GM19240 (cell line): ENCODE data around the gene TNFRSF6B.

Experiments used
- DNase-seq: peaks from one replicate; pipeline ENCODE4 v3.0.0; 2011; ENCODE audit warnings: low spot score; ENCODE audit not compliant: insufficient read length

TNFRSF6B gene

GRCh38 chr20:63735859-63736718 is 39.6 kb downstream of the TNFRSF6B start, which contains the start of gene LIME1:
LIME1 (plus strand) TSS chr20:63736664; CDS start chr20:63737550, 886 bp downstream.
- DNase-seq, result no peak

DNA sequence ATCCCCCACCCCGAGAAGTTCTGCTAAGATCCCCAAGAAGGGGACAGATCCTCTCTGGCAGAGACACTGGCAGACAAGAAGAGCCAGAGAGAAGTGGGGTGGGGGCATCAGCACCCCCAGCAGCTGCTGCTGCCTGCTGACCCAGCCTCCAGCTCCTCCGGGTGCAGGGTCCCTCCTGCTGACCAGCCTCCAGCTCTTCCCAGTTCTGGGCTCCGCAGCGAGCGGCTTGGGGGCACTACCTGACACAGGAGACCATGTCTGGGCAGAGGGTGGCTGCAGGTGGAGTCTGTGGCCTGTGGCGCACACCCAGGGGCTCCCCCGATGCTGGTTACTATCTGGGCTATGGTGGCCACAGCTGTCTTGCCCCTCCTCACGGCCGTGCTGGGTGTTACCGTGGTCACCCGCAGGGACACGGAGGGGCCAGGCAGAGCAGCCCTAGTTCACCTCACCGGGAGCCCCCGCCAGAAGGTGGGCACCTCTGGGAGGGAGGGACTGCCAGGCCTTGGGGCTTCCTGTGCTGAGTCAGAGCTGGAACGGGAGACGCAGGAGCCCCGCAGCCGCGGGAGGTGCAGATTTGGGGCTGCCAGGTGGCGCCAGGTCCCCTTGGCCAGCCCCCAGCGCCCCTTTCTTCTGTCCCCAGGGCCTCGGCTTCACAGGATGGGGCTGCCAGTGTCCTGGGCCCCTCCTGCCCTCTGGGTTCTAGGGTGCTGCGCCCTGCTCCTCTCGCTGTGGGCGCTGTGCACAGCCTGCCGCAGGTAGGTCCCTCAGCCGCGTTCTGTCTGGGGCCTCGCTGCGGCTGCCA is 40.6 kb downstream of the TNFRSF6B start:
- DNase-seq, result no peak

- DNase-seq, result no peak
Observed at GRCh38 chr20:63737695-63737944, 41.2 kb downstream of the TNFRSF6B start.

DNA sequence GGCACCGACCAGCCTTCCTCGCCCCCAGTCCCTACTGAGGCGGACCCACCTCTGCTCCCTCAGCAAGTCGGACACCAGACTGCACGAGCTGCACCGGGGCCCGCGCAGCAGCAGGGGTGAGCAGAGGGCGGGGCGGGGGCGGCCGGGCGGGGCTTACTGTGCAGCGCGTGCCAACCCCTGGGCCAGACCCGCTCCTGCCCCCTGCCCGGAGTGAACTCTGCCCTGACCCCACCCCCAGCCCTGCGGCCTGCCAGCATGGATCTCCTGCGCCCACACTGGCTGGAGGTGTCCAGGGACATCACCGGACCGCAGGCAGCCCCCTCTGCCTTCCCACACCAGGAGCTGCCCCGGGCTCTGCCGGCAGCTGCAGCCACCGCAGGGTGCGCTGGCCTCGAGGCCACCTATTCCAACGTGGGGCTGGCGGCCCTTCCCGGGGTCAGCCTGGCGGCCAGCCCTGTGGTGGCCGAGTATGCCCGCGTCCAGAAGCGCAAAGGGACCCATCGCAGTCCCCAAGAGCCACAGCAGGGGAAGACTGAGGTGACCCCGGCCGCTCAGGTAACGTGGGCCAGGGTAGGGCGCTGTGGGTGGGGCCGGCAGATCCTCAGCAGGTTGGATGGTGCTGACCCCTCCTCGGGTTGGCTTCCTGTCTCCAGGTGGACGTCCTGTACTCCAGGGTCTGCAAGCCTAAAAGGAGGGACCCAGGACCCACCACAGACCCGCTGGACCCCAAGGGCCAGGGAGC is 41.7 kb downstream of the TNFRSF6B start:
- DNase-seq, result no peak

- DNase-seq, result no peak
Observed at GRCh38 chr20:63738687-63739129, 42.3 kb downstream of the TNFRSF6B start.

DNA sequence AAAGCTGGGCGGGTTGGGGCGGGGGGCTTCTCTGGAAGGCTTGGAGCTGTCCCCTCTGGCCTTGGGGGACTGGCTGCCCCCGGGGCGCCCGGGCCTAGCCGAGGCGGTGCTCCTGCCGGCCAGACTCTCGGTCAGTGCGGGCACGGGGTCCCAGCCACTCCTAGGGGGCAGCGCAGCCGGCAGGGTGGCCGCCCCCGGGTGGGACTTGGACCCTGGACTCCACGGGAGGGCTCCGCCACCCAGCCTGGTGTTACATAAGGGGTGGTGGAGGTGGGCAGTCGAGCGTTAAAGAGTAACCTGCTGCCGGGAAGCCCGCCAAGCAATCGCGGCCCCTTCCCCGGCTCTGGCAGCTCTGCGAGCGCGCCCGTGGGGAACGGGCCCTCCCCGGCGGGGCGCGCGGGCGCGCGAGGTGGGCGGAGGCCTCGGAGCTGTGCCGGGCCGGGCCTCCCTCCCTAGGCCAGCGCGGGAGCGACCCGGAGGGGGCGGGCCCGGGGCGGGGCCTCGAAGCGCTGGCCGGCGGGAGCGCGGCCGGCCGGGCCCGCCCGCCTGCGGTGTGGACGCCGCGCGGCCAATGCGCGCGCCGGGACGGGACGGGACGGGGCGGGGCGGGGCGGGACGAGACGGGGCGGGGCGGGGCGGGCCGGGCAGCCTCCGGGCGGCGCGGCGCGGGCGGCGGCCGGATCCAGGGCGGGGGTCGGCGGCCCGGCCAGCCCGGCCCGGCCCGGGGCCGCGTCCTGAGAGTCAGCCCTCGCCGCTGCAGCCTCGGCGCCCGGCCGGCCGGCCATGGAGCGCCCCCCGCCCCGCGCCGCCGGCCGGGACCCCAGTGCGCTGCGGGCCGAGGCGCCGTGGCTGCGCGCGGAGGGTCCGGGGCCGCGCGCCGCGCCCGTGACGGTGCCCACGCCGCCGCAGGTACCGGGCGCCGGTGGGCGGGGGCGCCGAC is 42.9 kb downstream of the TNFRSF6B start, which contains the start of gene SLC2A4RG:
TSS of gene SLC2A4RG (plus strand) at position 647 of the 940 bp plus-strand sequence. CDS start at position 784, 137 bp downstream.
- DNase-seq, result peak; percentile 97

- no peak for DNase-seq
Observed at GRCh38 chr20:63740070-63740626, 43.7 kb downstream of the TNFRSF6B start.

- peak; percentile 77 for DNase-seq
Observed at GRCh38 chr20:63740627-63741353, 44.3 kb downstream of the TNFRSF6B start.

DNA sequence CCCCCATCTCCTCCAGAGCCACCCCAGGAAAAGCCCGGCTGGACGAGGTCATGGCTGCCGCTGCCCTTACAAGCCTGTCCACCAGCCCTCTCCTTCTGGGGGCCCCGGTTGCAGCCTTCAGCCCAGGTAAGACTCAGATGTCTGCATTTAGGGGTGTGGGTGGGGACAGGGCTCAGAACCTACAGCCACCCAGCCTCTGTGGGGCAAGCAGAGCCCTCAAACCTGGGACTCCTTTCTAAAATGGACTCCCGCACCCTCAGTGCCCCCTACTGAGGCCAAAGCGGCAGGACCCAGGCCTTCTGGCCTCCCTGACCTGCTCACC is 44.9 kb downstream of the TNFRSF6B start:
- DNase-seq, result no peak

- DNase-seq, result no peak
Observed at GRCh38 chr20:63741676-63742380, 45.4 kb downstream of the TNFRSF6B start.

GRCh38 chr20:63742381-63743024 is 46.1 kb downstream of the TNFRSF6B start:
- DNase-seq, result no peak

DNA sequence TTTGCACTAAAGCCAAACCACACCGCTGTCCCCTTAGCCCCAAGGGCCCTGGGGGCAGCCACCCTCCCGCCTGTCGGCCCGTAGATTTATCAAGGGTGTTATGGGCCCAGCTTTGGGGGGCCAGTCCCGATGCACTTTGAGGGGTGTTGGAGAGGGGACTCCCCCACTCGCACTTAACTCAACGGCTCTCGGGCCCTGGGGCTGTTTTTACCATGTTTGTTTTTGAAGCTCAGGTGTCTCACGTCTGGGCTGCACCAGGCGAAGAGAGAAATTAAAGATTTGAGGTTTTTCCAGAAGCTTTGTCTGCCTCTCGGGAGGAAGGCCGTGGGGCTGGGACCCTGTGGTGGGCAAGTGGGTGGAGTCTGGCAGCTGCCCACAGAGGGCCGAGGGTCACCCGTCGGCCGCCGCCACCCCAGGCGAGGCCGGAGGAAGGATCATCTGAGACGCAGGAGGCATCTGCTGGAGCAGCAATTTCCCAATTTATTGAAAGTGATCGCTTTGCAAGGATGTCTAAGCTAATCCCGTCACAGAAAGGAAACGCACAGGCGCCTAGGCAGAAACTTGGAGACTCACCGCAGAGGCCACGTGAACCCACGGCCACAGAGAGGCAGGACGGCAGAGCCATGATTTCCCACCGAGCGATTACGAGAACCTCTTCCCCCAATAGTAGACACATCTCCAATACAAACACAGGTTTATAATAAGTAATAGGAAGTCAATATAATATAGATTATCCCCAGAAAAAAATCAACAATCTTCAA is 46.9 kb downstream of the TNFRSF6B start:
- DNase-seq, result no peak

DNA sequence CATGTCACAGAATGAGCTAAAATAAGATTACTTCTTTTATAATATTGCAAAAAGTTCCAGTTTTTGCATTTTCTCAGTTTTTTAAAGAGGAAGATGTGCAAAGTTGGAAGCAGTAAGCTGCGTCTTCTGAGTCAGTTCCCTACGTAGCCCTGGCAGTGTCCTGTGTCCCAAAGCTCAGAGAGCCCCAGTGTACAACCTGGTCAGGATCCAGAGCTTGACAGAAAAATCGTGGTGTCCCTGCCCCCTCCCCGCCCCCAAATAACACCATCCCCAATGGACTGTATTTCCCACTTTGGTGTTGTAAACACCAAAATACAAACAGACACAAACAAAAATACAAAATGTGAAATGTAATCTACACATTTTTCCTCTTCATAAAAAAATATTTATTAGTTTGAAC is 47.7 kb downstream of the TNFRSF6B start:
- no peak for DNase-seq

- DNase-seq, result no peak
Observed at GRCh38 chr20:63744574-63745423, 48.3 kb downstream of the TNFRSF6B start.

- DNase-seq, result no peak
Observed at GRCh38 chr20:63745424-63745805, 49.0 kb downstream of the TNFRSF6B start.

DNA sequence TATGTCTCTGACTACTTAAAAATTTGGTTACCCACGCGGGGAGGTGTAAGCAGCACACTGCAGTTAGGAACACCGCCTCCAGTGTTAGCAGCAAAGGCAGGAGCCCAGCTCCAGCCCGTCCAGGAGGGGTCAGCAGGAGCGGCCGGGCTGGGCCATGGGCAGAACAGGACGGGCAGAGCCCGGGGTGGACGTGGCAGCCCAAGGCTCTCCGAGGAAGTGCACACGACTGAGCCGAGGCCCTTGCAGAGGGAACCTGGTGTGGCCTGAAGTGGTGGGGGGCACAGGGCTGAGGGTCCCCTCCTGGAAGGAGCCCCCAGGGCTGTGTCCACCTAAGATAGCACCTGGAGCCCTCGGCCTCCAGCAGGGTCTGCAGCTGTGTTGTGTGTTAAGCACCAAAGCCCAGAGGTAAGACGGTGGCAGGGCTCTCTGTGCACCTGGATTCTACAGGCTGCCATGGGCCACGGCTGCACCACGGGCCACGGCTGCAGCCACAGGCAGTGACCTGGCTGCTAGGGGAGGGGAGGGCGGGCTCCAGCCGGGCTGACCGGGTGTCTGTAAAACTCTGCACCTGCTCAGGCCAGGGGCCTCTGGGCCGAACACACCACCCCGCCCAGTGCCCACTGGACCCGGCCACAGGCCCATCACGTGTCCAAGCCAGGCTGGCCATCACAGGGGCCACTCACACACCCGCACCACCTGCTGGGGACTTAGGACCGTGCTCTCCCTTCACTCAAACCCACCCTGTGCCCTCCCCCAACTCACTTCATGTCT is 49.7 kb downstream of the TNFRSF6B start:
- no peak for DNase-seq
